ENCODE data around the gene PTTG1. TPM values are rescaled to one million over a fixed set of nuclear protein-coding genes. Genes with fewer than 3 reads are reported as not detected.

The PTTG1 gene
- total RNA-seq, 1 experiment from 2014 or later, result 183 TPM

DNA sequence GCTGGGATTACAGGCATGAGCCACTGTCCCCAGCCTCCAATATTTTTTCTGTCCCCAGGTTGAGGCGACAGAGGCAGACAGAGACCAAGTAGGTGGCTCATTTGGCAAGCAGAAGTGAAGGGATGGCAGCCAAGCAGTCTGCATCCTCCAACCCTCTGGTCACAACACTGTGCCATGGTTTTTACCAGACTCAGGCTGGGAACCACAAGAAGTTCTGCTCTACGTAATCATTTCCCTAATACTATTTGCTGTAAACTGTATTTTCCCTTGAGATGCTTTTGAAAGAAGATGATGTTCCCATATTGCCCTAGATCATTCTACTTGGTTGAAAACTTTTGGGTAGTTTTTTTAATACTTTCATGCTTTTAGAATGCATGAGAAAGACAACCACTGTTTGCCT lies 40.5 kb downstream of the PTTG1 start:
- no peak overlapping the region for H3K9ac ChIP-seq (ENCODE audit: low read length)
- no peaks in the 10 kb centered on the region for H3K9me2 ChIP-seq (ENCODE audit: insufficient read depth)
- no peak for DNase-seq (ENCODE audit: low read depth, low spot score)
- H4K20me1 ChIP-seq (ENCODE audit: insufficient read depth), result no peaks in the 10 kb centered on the region
- BruUV-seq (replicated peaks), result no TSS peak
- no peaks in the 10 kb centered on the region for H3K4me1 ChIP-seq (ENCODE audit: control insufficient read depth in 1 of 2, insufficient read depth in 2 of 2, low read length in 2 of 2)
- no peaks in the 10 kb centered on the region for H3K79me2 ChIP-seq (ENCODE audit: insufficient read depth, low read length)
- H3K36me3 ChIP-seq (ENCODE audit: control insufficient read depth in 1 of 2, insufficient read depth in 2 of 2, low read length in 2 of 2), result no peaks in the 10 kb centered on the region
- no peaks in the 10 kb centered on the region for H3K9me3 ChIP-seq (ENCODE audit: control insufficient read depth in 1 of 2, insufficient read depth in 1 of 2, low read depth in 1 of 2, low read length in 2 of 2)
- H3K4me2 ChIP-seq (ENCODE audit: low read length), result no peak overlapping the region
- POLR2A ChIA-PET, result no interaction called here
- H3K4me3 ChIP-seq (replicated peaks in 1 of 2; ENCODE audit: low read depth in 1 of 2, low read length in 2 of 2), result no peak overlapping the region
- intact Hi-C loops (cut with micrococcal nuclease), result no loop called here
- no peaks in the 10 kb centered on the region for H3K27me3 ChIP-seq (ENCODE audit: insufficient read depth, low read length)
- CTCF ChIA-PET, result no interaction called here
- RAD21 ChIA-PET (ENCODE audit: low non-redundant PET in 1 of 2, low total read pairs in 2 of 2, uncharacterized antibody in 2 of 2, unreplicated experiment in 2 of 2), result no interaction called here
- TF ChIP-seq, protein P1, sequence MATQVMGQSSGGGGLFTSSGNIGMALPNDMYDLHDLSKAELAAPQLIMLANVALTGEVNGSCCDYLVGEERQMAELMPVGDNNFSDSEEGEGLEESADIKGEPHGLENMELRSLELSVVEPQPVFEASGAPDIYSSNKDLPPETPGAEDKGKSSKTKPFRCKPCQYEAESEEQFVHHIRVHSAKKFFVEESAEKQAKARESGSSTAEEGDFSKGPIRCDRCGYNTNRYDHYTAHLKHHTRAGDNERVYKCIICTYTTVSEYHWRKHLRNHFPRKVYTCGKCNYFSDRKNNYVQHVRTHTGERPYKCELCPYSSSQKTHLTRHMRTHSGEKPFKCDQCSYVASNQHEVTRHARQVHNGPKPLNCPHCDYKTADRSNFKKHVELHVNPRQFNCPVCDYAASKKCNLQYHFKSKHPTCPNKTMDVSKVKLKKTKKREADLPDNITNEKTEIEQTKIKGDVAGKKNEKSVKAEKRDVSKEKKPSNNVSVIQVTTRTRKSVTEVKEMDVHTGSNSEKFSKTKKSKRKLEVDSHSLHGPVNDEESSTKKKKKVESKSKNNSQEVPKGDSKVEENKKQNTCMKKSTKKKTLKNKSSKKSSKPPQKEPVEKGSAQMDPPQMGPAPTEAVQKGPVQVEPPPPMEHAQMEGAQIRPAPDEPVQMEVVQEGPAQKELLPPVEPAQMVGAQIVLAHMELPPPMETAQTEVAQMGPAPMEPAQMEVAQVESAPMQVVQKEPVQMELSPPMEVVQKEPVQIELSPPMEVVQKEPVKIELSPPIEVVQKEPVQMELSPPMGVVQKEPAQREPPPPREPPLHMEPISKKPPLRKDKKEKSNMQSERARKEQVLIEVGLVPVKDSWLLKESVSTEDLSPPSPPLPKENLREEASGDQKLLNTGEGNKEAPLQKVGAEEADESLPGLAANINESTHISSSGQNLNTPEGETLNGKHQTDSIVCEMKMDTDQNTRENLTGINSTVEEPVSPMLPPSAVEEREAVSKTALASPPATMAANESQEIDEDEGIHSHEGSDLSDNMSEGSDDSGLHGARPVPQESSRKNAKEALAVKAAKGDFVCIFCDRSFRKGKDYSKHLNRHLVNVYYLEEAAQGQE (IDR thresholded peaks at IDR 0.05; ENCODE audit: low read depth), result no peak
- no peak for ATAC-seq
- no peak overlapping the region for H3K27ac ChIP-seq (ENCODE audit: low read depth, low read length)
- H2AFZ ChIP-seq (ENCODE audit: low read depth, low read length, poor library complexity, severe bottlenecking), result no peak overlapping the region

DNA sequence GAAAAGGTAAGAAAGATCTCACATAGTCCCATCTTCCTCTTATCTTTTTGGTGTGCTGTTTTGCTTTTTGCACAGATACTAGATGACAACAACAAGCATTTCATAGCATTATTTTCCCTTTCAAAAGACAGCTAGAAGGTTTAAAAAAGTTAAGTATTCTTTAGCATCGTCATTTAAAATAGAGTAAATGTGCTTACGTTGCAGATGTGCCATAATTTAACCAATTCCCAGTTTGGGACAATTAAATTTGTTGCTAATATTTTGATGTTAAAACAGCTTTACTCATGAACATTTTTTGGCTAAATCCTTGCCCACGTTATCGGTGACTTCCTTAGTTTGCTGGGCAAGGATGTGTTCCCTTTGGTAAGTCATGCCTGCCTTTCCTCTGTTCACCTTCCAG lies 41.6 kb downstream of the PTTG1 start:
- intact Hi-C loops (cut with micrococcal nuclease), result no loop called here
- POLR2A ChIA-PET, result no interaction called here
- no peak overlapping the region for H3K4me3 ChIP-seq (replicated peaks in 1 of 2; ENCODE audit: low read depth in 1 of 2, low read length in 2 of 2)
- H3K9me2 ChIP-seq (ENCODE audit: insufficient read depth), result no peaks in the 10 kb centered on the region
- no peak for DNase-seq (ENCODE audit: low read depth, low spot score)
- RAD21 ChIA-PET (ENCODE audit: low non-redundant PET in 1 of 2, low total read pairs in 2 of 2, uncharacterized antibody in 2 of 2, unreplicated experiment in 2 of 2), result no interaction called here
- H3K36me3 ChIP-seq (ENCODE audit: control insufficient read depth in 1 of 2, insufficient read depth in 2 of 2, low read length in 2 of 2), result no peaks in the 10 kb centered on the region
- no peak overlapping the region for H2AFZ ChIP-seq (ENCODE audit: low read depth, low read length, poor library complexity, severe bottlenecking)
- no peak overlapping the region for H3K4me2 ChIP-seq (ENCODE audit: low read length)
- H4K20me1 ChIP-seq (ENCODE audit: insufficient read depth), result no peaks in the 10 kb centered on the region
- no peaks in the 10 kb centered on the region for H3K9me3 ChIP-seq (ENCODE audit: control insufficient read depth in 1 of 2, insufficient read depth in 1 of 2, low read depth in 1 of 2, low read length in 2 of 2)
- H3K79me2 ChIP-seq (ENCODE audit: insufficient read depth, low read length), result no peaks in the 10 kb centered on the region
- H3K27me3 ChIP-seq (ENCODE audit: insufficient read depth, low read length), result no peaks in the 10 kb centered on the region
- CTCF ChIA-PET, result interaction anchor here (1.0 kb wide), 1 partner anchor 24 kb away, joined by 6 read pairs; no protein-coding TSS in a partner anchor
- H3K9ac ChIP-seq (ENCODE audit: low read length), result no peak overlapping the region
- no peaks in the 10 kb centered on the region for H3K4me1 ChIP-seq (ENCODE audit: control insufficient read depth in 1 of 2, insufficient read depth in 2 of 2, low read length in 2 of 2)
- no peak overlapping the region for H3K27ac ChIP-seq (ENCODE audit: low read depth, low read length)
- BruUV-seq (replicated peaks), result no TSS peak
- no peak for ATAC-seq
- TF ChIP-seq SRF (IDR thresholded peaks at IDR 0.05; ENCODE audit: low read depth), result no peak
- TF ChIP-seq, protein P2, sequence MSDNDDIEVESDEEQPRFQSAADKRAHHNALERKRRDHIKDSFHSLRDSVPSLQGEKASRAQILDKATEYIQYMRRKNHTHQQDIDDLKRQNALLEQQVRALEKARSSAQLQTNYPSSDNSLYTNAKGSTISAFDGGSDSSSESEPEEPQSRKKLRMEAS (IDR thresholded peaks at IDR 0.05), result no peak
- no peak for TF ChIP-seq EGR1 (IDR thresholded peaks at IDR 0.05; ENCODE audit: low read depth)
- TF ChIP-seq POLR2A (IDR thresholded peaks at IDR 0.05; ENCODE audit: borderline replicate concordance, extremely low read depth, insufficient read depth, insufficient read length), result no peak
- no peak for TF ChIP-seq ZFX (IDR thresholded peaks at IDR 0.05)
- TF ChIP-seq, protein P1 (IDR thresholded peaks at IDR 0.05; ENCODE audit: low read depth), result no peak
- no peak for TF ChIP-seq CBX3 (IDR thresholded peaks at IDR 0.05; ENCODE audit: low read depth)
- no peak for TF ChIP-seq POLR2AphosphoS5 (IDR thresholded peaks at IDR 0.05; ENCODE audit: low read depth, low read length)
- no peak for TF ChIP-seq ZNF274 (IDR thresholded peaks at IDR 0.05; ENCODE audit: low read depth, low read length)
- TF ChIP-seq FOSL1 (IDR thresholded peaks at IDR 0.05; ENCODE audit: low read depth), result no peak
- TF ChIP-seq, protein P3, sequence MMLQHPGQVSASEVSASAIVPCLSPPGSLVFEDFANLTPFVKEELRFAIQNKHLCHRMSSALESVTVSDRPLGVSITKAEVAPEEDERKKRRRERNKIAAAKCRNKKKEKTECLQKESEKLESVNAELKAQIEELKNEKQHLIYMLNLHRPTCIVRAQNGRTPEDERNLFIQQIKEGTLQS (IDR thresholded peaks at IDR 0.05), result no peak
